Coronary artery (tissue), 2 donors: ENCODE data around the gene ODF2.
A peak's percentile ranks its signal among the peaks of the same experiment; 100 is the strongest.

ENCODE experiments used
- DNase-seq: peaks from one replicate; pipeline ENCODE4 v3.0.0-alpha.2; 2017; ENCODE audit warnings: low spot score
- H3K27ac ChIP-seq, 2 donors: fragments of 200-600 bp; sonication (generic); one replicate each; pipeline ENCODE4 v1.5.1; 2016 to 2019
- H3K4me3 ChIP-seq: fragments of 200-600 bp; sonication (generic); 2 replicates; pipeline ENCODE4 v1.5.1; 2016; ENCODE audit warnings: mild to moderate bottlenecking, moderate library complexity
- CTCF ChIP-seq: fragments of 200-600 bp; sonication (generic); IDR thresholded peaks from one replicate; pipeline ENCODE4 v1.5.1; 2019; ENCODE audit warnings: antibody characterized with exemption

Gene ODF2

GRCh38 chr9:128529191-128529590, 73.4 kb downstream of the ODF2 start:
- DNase-seq, result no peak
- TF ChIP-seq CTCF, result no peak
- no peak overlapping the region for H3K27ac ChIP-seq
- no peak overlapping the region for H3K4me3 ChIP-seq

- TF ChIP-seq CTCF, result no peak
These were observed 76.8 kb downstream of the ODF2 start for GRCh38 chr9:128532581-128532980.

GRCh38 chr9:128540634-128541360, 85.0 kb downstream of the ODF2 start:
- no peak for DNase-seq
- Histone ChIP-seq H3K4me3 (no peak overlapping the region), H3K27ac (no peak overlapping the region)
- no peak for TF ChIP-seq CTCF

More at GRCh38 chr9:128532581-128532980, 76.8 kb downstream of the ODF2 start:
- DNase-seq, result no peak
- no peak overlapping the region for H3K27ac ChIP-seq
- no peak overlapping the region for H3K4me3 ChIP-seq

- no peak for TF ChIP-seq CTCF
- no peak overlapping the region for H3K4me3 ChIP-seq
- no peak overlapping the region for H3K27ac ChIP-seq
- no peak for DNase-seq
These were observed 90.7 kb downstream of the ODF2 start for GRCh38 chr9:128546504-128546903.

GRCh38 chr9:128548876-128549275, 93.1 kb downstream of the ODF2 start:
- H3K27ac ChIP-seq, result no peak overlapping the region
- no peak overlapping the region for H3K4me3 ChIP-seq
- TF ChIP-seq CTCF, result no peak
- DNase-seq, result no peak

- no peak for TF ChIP-seq CTCF
- H3K27ac ChIP-seq, result peak overlapping the region; percentile 94 to 99
- no peak overlapping the region for H3K4me3 ChIP-seq
- no peak for DNase-seq
These were observed 94.4 kb downstream of the ODF2 start for GRCh38 chr9:128550226-128550625.
